Epithelial cell of esophagus (primary cell): ENCODE data around the gene ADAM10.
A peak's percentile ranks its signal among the peaks of the same experiment; 100 is the strongest.

Experiments
- DNase-seq: peaks from one replicate; pipeline ENCODE4 v3.0.0; 2010; ENCODE audit warnings: low read depth
- H3K4me3 ChIP-seq: 2 replicates; pipeline ENCODE4 v1.5.1; 2011; ENCODE audit warnings: mild to moderate bottlenecking, low read length, control low read depth
- TF ChIP-seq, protein P1 (sequence below): IDR thresholded peaks from 2 replicates; pipeline ENCODE4 v1.5.1; 2011; ENCODE audit warnings: low read depth, mild to moderate bottlenecking, low read length, control low read depth, inconsistent platforms; ENCODE audit not compliant: insufficient read depth; ENCODE audit errors: missing control alignments

Gene ADAM10

DNA sequence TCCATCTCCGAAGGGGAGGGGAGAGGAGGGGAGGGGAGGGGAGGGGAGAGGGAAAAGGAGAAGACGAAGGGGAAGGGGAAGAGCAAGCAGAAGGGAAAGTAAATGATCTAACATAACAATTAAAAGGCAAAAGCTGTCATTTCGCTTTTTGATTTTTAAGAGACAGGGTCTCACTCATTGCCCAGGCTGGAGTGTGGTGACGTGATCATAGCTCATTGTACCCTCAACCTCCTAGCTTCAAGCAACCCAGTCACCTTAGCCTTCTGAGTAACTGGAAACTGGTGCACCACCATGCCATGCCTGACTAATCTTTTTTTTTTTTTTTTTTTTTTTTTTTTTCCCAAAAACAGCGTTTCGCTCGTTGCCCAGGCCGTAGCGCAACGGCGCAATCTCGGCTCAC lies 22.6 kb downstream of the ADAM10 start:
- DNase-seq: no peak
- H3K4me3 ChIP-seq: no peak overlapping the region
- TF ChIP-seq, protein P1, sequence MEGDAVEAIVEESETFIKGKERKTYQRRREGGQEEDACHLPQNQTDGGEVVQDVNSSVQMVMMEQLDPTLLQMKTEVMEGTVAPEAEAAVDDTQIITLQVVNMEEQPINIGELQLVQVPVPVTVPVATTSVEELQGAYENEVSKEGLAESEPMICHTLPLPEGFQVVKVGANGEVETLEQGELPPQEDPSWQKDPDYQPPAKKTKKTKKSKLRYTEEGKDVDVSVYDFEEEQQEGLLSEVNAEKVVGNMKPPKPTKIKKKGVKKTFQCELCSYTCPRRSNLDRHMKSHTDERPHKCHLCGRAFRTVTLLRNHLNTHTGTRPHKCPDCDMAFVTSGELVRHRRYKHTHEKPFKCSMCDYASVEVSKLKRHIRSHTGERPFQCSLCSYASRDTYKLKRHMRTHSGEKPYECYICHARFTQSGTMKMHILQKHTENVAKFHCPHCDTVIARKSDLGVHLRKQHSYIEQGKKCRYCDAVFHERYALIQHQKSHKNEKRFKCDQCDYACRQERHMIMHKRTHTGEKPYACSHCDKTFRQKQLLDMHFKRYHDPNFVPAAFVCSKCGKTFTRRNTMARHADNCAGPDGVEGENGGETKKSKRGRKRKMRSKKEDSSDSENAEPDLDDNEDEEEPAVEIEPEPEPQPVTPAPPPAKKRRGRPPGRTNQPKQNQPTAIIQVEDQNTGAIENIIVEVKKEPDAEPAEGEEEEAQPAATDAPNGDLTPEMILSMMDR: no peak

DNA sequence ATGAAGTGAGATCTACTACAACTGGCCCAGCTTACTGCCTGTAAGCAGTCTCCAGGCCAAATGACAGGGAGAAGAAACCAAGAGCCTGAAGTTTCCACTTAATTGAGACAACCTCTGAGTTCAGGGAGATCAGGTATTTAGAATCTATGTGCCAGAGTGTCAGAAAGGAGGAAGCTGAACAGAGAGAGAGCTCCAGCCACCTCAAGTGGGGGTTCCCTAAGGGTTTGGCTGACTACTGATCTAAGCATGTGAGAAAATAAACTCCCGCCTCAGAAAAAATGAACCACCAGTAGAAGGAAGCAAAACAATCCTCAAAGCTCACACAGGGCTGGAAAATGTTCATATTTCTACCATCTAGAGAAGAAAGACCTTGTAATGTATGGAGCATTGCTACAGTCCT lies 25.0 kb downstream of the ADAM10 start:
- no peak for DNase-seq
- TF ChIP-seq, protein P1: no peak
- H3K4me3 ChIP-seq: no peak overlapping the region

DNA sequence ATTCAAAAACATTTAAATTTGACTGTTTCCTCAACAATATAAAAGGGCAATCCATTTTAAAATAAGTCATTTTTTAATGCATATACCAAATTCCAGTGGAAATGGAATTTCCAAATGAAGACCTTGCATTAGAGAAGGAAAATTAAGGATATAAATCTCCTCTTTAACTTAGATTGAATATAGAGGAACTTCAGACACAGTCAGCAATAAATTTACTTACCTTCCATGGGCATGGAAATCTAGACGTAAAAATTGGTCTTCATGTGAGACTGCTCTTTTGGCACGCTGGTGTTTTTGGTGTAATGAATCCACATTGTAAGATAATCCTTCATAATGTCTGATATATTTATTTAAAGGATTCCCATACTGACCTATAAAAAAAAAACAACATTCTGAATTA lies 32.1 kb downstream of the ADAM10 start:
- no peak overlapping the region for H3K4me3 ChIP-seq
- TF ChIP-seq, protein P1: no peak
- DNase-seq: no peak

DNA sequence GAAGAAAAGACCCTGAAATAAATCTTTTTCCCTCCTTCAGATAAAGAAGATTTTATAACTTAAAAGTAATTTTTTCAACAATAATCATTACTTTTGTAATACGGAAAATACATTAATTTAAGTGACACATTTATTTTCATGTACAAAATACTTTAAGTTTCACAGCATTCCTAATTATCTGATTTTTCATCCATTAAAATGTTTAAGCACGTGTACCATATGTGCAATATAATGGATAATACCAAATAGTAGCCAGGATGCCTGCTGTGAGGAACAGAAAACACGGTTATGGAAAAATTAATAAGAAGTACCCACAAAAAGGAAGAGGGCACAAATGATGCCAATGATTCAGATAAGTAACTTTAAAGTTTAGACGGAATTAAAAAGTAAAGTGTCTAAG lies 33.5 kb downstream of the ADAM10 start:
- H3K4me3 ChIP-seq: no peak overlapping the region
- DNase-seq: no peak
- TF ChIP-seq, protein P1: no peak

DNA sequence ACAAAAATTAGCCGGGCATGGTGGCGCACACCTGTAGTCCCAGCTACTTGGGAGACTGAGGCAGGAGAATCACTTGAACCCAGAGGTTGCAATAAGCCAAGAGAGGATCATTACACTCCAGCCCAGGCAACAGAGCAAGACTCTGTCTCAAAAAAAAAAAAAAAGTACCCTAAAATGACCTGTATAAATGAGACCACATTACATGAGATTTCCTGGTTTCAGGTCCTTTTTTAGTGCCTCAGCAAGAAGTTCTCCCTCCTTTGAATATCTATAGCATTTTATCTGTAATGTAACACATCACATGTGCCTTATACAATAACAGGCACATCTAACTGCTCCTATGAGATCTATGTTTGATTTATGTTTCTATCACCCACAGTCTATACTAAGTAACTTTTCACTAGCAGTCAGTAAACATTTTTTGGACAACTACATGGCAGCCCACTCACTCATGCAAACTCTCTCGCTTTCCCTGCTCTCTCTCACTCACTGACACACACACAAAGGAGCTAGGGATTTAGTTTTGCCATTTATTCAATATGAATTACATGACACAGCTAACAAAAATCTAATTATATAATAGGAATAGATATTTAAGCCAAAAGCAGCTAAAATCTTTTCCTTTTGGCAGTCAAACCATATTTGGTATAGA lies 34.1 kb downstream of the ADAM10 start:
- H3K4me3 ChIP-seq: no peak overlapping the region
- TF ChIP-seq, protein P1: no peak
- DNase-seq: no peak

DNA sequence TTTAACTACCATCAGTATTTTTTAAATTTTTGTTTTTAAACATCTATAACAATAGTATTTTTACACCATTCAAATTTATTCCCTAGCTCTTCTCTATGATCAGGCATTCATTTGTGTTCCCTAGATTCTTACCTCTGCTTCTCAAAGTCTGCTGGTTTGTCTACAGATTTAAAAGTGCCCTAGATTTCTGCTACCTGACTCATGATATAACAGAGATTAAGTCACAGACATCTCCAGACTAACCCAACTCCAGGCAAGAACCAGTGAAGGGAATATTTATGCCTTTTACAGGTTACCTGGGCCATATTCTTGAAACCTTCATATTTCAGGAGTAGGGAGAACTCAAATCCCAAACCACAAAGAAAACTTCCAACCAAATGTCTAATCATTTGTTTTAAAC lies 38.8 kb downstream of the ADAM10 start:
- DNase-seq: peak; percentile 14
- TF ChIP-seq, protein P1: no peak
- no peak overlapping the region for H3K4me3 ChIP-seq

DNA sequence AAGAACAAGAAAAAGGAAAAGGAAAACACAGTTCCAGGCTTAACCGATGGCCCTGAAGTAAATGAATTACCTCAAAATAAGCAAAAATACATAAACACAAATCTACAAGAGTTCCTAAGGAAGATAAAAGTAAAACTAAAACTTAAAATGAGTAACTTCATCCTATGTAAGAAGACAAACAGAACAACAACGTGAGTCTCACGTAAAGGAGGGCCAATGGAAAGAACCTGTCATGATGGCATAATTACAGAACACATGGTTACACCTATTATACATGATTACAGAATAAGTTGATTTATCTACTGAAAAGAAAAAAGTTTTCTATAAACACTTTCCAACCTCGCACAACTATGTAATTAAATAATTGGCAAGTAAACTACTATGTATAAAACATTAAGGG lies 42.1 kb downstream of the ADAM10 start:
- TF ChIP-seq, protein P1: no peak
- DNase-seq: no peak

More for the DNA sequence above, 42.1 kb downstream of the ADAM10 start:
- H3K4me3 ChIP-seq: no peak overlapping the region
